ENCODE results near the gene ZBTB32. TPM values are rescaled to one million over a fixed set of nuclear protein-coding genes. Genes with fewer than 3 reads are reported as not detected.

The ZBTB32 gene
- total RNA-seq, 1 experiment from 2014 or later: 0.13 TPM

DNA sequence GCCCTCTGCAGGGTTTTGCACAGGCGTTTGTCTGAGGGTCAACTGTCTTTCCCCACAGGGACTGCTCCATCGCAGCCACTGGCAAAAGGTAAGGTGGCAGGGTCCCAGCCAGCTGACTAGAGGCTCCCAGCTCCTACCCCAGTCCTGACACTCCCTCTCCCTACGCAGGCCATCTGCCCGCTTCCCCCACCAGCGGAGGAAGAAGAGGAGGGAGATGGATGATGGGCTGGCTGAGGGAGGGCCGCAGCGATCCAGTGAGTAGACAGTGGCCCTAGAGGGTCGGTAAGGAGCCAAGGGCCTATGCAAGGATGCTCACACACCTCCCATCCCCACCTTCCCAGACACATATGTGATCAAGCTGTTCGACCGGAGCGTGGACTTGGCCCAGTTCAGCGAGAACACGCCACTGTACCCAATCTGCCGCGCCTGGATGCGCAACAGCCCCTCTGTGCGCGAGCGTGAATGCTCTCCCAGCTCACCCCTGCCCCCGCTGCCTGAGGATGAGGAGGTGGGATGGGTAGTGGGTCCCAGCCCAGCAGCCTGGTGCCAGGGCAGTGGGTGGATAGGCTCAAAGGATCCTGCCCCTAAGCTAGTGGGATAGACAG, 48.5 kb downstream of the ZBTB32 start:
- Histone ChIP-seq H4K8ac (replicated peaks; ENCODE audit: insufficient read length, low read depth, low read length) (no peak overlapping the region), H3K23ac (ENCODE audit: insufficient read length, low read depth, low read length) (no peak overlapping the region), H3K56ac (ENCODE audit: insufficient read length, low read depth, low read length) (no peak overlapping the region), H4K91ac (ENCODE audit: insufficient read length, low read depth, low read length) (no peak overlapping the region), H3T11ph (ENCODE audit: low read length) (no peak overlapping the region), H3K79me1 (ENCODE audit: insufficient read depth, low read depth, low read length, poor library complexity, severe bottlenecking) (no peaks in the 10 kb centered on the region), H3K14ac (ENCODE audit: insufficient read depth, low read length) (no peak overlapping the region), H2BK5ac (ENCODE audit: insufficient read length, low read length) (no peak overlapping the region), H3K9me3 (ENCODE audit: control insufficient read depth, low read depth, low read length) (no peaks in the 10 kb centered on the region), H3K4me2 (ENCODE audit: insufficient read depth, insufficient read length, low read length) (no peak overlapping the region), H2BK20ac (ENCODE audit: low read depth, low read length, poor library complexity, severe bottlenecking) (no peak overlapping the region), H4K20me1 (ENCODE audit: control insufficient read depth, insufficient read depth, insufficient read length) (no peaks in the 10 kb centered on the region), H2AFZ (ENCODE audit: low read length) (no peak overlapping the region), H3K23me2 (ENCODE audit: insufficient read length, low read depth, low read length, poor library complexity, severe bottlenecking) (peaks cover 19% of the 10 kb centered on the region), H3K4me1 (ENCODE audit: insufficient read depth, low read length) (no peaks in the 10 kb centered on the region), H3K79me2 (ENCODE audit: insufficient read depth, low read length) (no peaks in the 10 kb centered on the region), H3K9ac (ENCODE audit: extremely low read depth, insufficient read length, low read length) (no peak overlapping the region), H2BK120ac (ENCODE audit: low read depth, low read length, poor library complexity, severe bottlenecking) (no peak overlapping the region), H3K4ac (ENCODE audit: low read depth, low read length) (no peak overlapping the region), H4K5ac (ENCODE audit: insufficient read length, low read depth, low read length) (no peak overlapping the region), H2BK15ac (ENCODE audit: low read depth, low read length) (no peak overlapping the region), H3K27ac (ENCODE audit: insufficient read length, low read depth, low read length) (no peak overlapping the region), H2BK12ac (ENCODE audit: insufficient read length, low read depth, low read length) (no peak overlapping the region), H3K18ac (ENCODE audit: insufficient read length, low read depth, low read length) (no peak overlapping the region), H2AK5ac (ENCODE audit: insufficient read length, low read length) (no peak overlapping the region), H3K27me3 (ENCODE audit: insufficient read depth, low read length) (no peaks in the 10 kb centered on the region)
- Mint-ChIP-seq H3K4me3 (no peak overlapping the region; a peak in 1 of 5 replicates), H3K4me1 (peaks cover 15 to 19% of the 10 kb centered on the region in 2 experiments), H3K27ac (no peak overlapping the region), H3K27me3 (ENCODE audit: low read depth) (peaks cover 7% of the 10 kb centered on the region), H3K36me3 (ENCODE audit: insufficient read depth in 1 of 3, low read depth in 3 of 3) (peaks cover 0 to 4% (median 2%) of the 10 kb centered on the region in 3 experiments; a peak in 2 of 7 replicates), H3K9me3 (no peaks in the 10 kb centered on the region)
- no peak for DNase-seq
- TF ChIP-seq, protein P1, sequence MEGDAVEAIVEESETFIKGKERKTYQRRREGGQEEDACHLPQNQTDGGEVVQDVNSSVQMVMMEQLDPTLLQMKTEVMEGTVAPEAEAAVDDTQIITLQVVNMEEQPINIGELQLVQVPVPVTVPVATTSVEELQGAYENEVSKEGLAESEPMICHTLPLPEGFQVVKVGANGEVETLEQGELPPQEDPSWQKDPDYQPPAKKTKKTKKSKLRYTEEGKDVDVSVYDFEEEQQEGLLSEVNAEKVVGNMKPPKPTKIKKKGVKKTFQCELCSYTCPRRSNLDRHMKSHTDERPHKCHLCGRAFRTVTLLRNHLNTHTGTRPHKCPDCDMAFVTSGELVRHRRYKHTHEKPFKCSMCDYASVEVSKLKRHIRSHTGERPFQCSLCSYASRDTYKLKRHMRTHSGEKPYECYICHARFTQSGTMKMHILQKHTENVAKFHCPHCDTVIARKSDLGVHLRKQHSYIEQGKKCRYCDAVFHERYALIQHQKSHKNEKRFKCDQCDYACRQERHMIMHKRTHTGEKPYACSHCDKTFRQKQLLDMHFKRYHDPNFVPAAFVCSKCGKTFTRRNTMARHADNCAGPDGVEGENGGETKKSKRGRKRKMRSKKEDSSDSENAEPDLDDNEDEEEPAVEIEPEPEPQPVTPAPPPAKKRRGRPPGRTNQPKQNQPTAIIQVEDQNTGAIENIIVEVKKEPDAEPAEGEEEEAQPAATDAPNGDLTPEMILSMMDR (conservative IDR thresholded peaks at IDR 0.05): no peak
- no CpG with 5 or more reads among the region's 20 CpGs for WGBS (ENCODE audit: extremely low coverage, insufficient read length, low lambda C conversion rate)

All from H9 (cell line).